B cell (primary cell): ENCODE results near the gene MYH13. TPM values are rescaled to one million over a fixed set of nuclear protein-coding genes. Genes with fewer than 3 reads are reported as not detected.

Source experiments
- ATAC-seq: fragments of 200-7000 bp; cut with Tn5 transposase; one replicate; pipeline ENCODE4 v1.10.0; 2021; ENCODE audit warnings: low read depth, mild to moderate bottlenecking, moderate number of reproducible peaks, moderate library complexity
- CTCF ChIA-PET: fragments of 350-600 bp; sonication (Branson Sonifier 250); formaldehyde crosslinking; loops from one replicate; lab custom pipeline; 2021; ENCODE audit warnings: antibody characterized with exemption, inconsistent platforms; lab: Charles Lee
- POLR2A ChIA-PET: fragments of 350-600 bp; sonication (Branson Sonifier 250); formaldehyde crosslinking; loops from one replicate; lab custom pipeline; 2021; ENCODE audit warnings: antibody characterized with exemption; lab: Charles Lee
- DNase-seq: peaks from one replicate; pipeline ENCODE4 v3.0.0; 2013
- H2AFZ ChIP-seq: 2 replicates; pipeline ENCODE4 v1.6.1; 2012; ENCODE audit warnings: mild to moderate bottlenecking, low read depth, low read length; ENCODE audit not compliant: insufficient read depth, poor library complexity, severe bottlenecking
- H3K27ac ChIP-seq, 2 donors: 1 replicate in 1 of 2; 2 replicates in 1 of 2; pipeline ENCODE4 v1.5.1; 2012 to 2013; ENCODE audit warnings: low read length in 2 of 2, mild to moderate bottlenecking in 2 of 2, moderate library complexity in 1 of 2
- H3K27me3 ChIP-seq, 4 experiments: fragments of 200-600 bp in 1 of 4; sonication (generic) in 1 of 4; replicated peaks in 1 of 4; 1 replicate in 2 of 4; 2 replicates in 2 of 4; pipeline versions ENCODE4 v1.6.1 to v1.7.0; 2013 to 2016; ENCODE audit warnings: low read length in 3 of 4, mild to moderate bottlenecking in 2 of 4, mixed read lengths in 1 of 4, moderate library complexity in 1 of 4; ENCODE audit not compliant: insufficient read depth in 4 of 4, control insufficient read depth in 3 of 4; ENCODE audit errors: control extremely low read depth in 1 of 4
- H3K36me3 ChIP-seq, 2 experiments: replicated peaks in 1 of 2; 1 replicate in 1 of 2; 2 replicates in 1 of 2; pipeline versions ENCODE4 v1.6.1 to v1.7.1; 2013; ENCODE audit warnings: low read length in 1 of 2; ENCODE audit not compliant: insufficient read depth in 2 of 2, control insufficient read depth in 1 of 2; ENCODE audit errors: control extremely low read depth in 1 of 2, extremely low read depth in 1 of 2
- H3K4me1 ChIP-seq, 2 donors: fragments of 200-600 bp in 1 of 2; sonication (generic) in 1 of 2; 1 replicate in 1 of 2; 2 replicates in 1 of 2; pipeline versions ENCODE4 v1.5.1 to v1.6.1; 2013 to 2017; ENCODE audit warnings: low read length in 2 of 2; ENCODE audit not compliant: control insufficient read depth in 2 of 2, insufficient read depth in 2 of 2
- H3K4me2 ChIP-seq: replicated peaks from 2 replicates; pipeline ENCODE3; 2012; ENCODE audit warnings: mild to moderate bottlenecking, low read depth, low read length; ENCODE audit not compliant: poor library complexity, severe bottlenecking
- H3K4me3 ChIP-seq, 5 experiments: fragments of 200-600 bp in 1 of 5; sonication (generic) in 1 of 5; 1 replicate in 3 of 5; 2 replicates in 2 of 5; pipeline versions ENCODE4 v1.5.1 to v1.7.0; 2011 to 2016; ENCODE audit warnings: low read length in 4 of 5, mild to moderate bottlenecking in 4 of 5, low read depth in 2 of 5, control low read depth in 1 of 5, moderate library complexity in 1 of 5; ENCODE audit not compliant: insufficient read depth in 1 of 5; ENCODE audit errors: control extremely low read depth in 1 of 5, extremely low read depth in 1 of 5
- H3K79me2 ChIP-seq: fragments of 200-600 bp; sonication (generic); one replicate; pipeline ENCODE4 v1.6.0; 2016; ENCODE audit warnings: low read length; ENCODE audit not compliant: control insufficient read depth, insufficient read depth
- H3K9ac ChIP-seq: fragments of 200-600 bp; sonication (generic); 2 replicates; pipeline ENCODE4 v1.6.1; 2017; ENCODE audit warnings: mild to moderate bottlenecking, low read length, moderate library complexity
- H3K9me3 ChIP-seq, 3 donors: one replicate each; pipeline versions ENCODE4 v1.6.1 to v1.7.1; 2013; ENCODE audit warnings: low read length in 2 of 3; ENCODE audit not compliant: control insufficient read depth in 2 of 3, insufficient read depth in 1 of 3; ENCODE audit errors: control extremely low read depth in 1 of 3
- H4K20me1 ChIP-seq: 2 replicates; pipeline ENCODE4 v1.6.0; 2012; ENCODE audit warnings: mild to moderate bottlenecking, low read length; ENCODE audit not compliant: insufficient read depth, control insufficient read depth, poor library complexity, severe bottlenecking
- H3K27ac Mint-ChIP-seq: one replicate; pipeline ENCODE4 v1.8.0; 2021; ENCODE audit warnings: mixed read lengths
- H3K27me3 Mint-ChIP-seq: one replicate; pipeline ENCODE4 v1.8.0; 2021; ENCODE audit warnings: mixed read lengths
- H3K4me1 Mint-ChIP-seq: one replicate; pipeline ENCODE4 v1.8.0; 2021; ENCODE audit warnings: mixed read lengths
- H3K4me3 Mint-ChIP-seq: one replicate; pipeline ENCODE4 v1.8.0; 2021; ENCODE audit warnings: mixed read lengths
- H3K9me3 Mint-ChIP-seq: one replicate; pipeline ENCODE4 v1.8.0; 2022; ENCODE audit warnings: mixed read lengths; ENCODE audit not compliant: insufficient read depth
- CTCF ChIP-seq: fragments of 200-600 bp; IDR thresholded peaks from one replicate; pipeline ENCODE4 v1.8.0; 2022; ENCODE audit warnings: antibody characterized with exemption, mild to moderate bottlenecking
- EZH2 ChIP-seq: IDR thresholded peaks from 2 replicates; pipeline ENCODE4 v1.6.1; 2012; ENCODE audit warnings: borderline replicate concordance, low read depth, mild to moderate bottlenecking, moderate library complexity, low read length; ENCODE audit not compliant: insufficient read depth, poor library complexity, severe bottlenecking
- WGBS: methylation state at CpG from one replicate; pipeline ENCODE4 v1.1.5; 2013; ENCODE audit warnings: missing lambda C conversion rate; ENCODE audit not compliant: insufficient coverage; 5-methylcytosine and 5-hydroxymethylcytosine counted together
- intact Hi-C: fragments of 100-400 bp; cut with micrococcal nuclease; formaldehyde crosslinking; loops from one replicate; pipeline ENCODE4 v1.10.0; 2022
- polyA plus RNA-seq: library from polyadenylated mRNA; depleted of rRNA; stranded (reverse); fragments of >200 nt; gene quantifications from 2 replicates; pipeline ENCODE4 v1.2.3, GENCODE V29; 2012
- total RNA-seq, 2 donors: library from RNA; stranded (reverse); fragments of 120-200 nt in 1 of 2; gene quantifications; 1 replicate in 1 of 2; 2 replicates in 1 of 2; pipeline versions ENCODE4 v1.2.3 to v1.2.4, GENCODE V29; 2013 to 2022

The MYH13 gene
- total and polyA plus RNA-seq, 2 donors (not counting 1 experiment from before 2014, with no cell fraction given): not detected

GRCh38 chr17:10295728-10296343 lies 77.0 kb downstream of the MYH13 start:
- H3K36me3 ChIP-seq: no peaks in the 10 kb centered on the region
- H3K27ac Mint-ChIP-seq: no peak overlapping the region
- H3K4me3 ChIP-seq: no peak overlapping the region
- H3K9me3 ChIP-seq: no peaks in the 10 kb centered on the region
- H3K4me3 Mint-ChIP-seq: no peak overlapping the region
- no peaks in the 10 kb centered on the region for H3K79me2 ChIP-seq
- no peak overlapping the region for H3K27ac ChIP-seq
- no peaks in the 10 kb centered on the region for H4K20me1 ChIP-seq
- no peak overlapping the region for H2AFZ ChIP-seq
- DNase-seq (peak; percentile 25), ATAC-seq (no peak)
- WGBS: 53% methylated on average over 2 of the region's 5 CpGs
- ChIA-PET CTCF (interaction anchor here (1.0 to 1.3 kb wide), 2 partner anchors 10 to 13 kb away, joined by 3 read pairs; no protein-coding TSS in a partner anchor), POLR2A (no interaction called here)
- peaks cover 6% of the 10 kb centered on the region for H3K4me1 Mint-ChIP-seq
- H3K9ac ChIP-seq: no peak overlapping the region
- H3K27me3 Mint-ChIP-seq: peaks cover 13% of the 10 kb centered on the region
- TF ChIP-seq EZH2: no peak
- TF ChIP-seq CTCF: peak; percentile 48
- H3K4me1 ChIP-seq: no peaks in the 10 kb centered on the region
- intact Hi-C loops: loop anchor here (5.0 kb wide), 1 partner anchor 321 kb away; no protein-coding TSS in a partner anchor
- H3K9me3 Mint-ChIP-seq: no peaks in the 10 kb centered on the region
- H3K4me2 ChIP-seq: no peak overlapping the region
- H3K27me3 ChIP-seq: no peaks in the 10 kb centered on the region

- H3K4me3 Mint-ChIP-seq: no peak overlapping the region
- peaks cover 0 to 8% (median 3%) of the 10 kb centered on the region in 4 experiments for H3K27me3 ChIP-seq
- intact Hi-C loops: no loop called here
- H4K20me1 ChIP-seq: no peaks in the 10 kb centered on the region
- no peaks in the 10 kb centered on the region for H3K9me3 Mint-ChIP-seq
- no peak overlapping the region for H3K4me3 ChIP-seq
- ChIA-PET POLR2A (no interaction called here), CTCF (interaction anchor here (0.9 kb wide), 1 partner anchor 370 kb away, joined by 3 read pairs; no protein-coding TSS in a partner anchor)
- H3K4me2 ChIP-seq: no peak overlapping the region
- TF ChIP-seq CTCF: no peak
- no peak for TF ChIP-seq EZH2
- no peaks in the 10 kb centered on the region for H3K4me1 ChIP-seq
- no peak overlapping the region for H3K9ac ChIP-seq
- no peaks in the 10 kb centered on the region for H3K9me3 ChIP-seq
- no peak overlapping the region for H2AFZ ChIP-seq
- H3K4me1 Mint-ChIP-seq: peaks cover 6% of the 10 kb centered on the region
- DNase-seq: no peak
- H3K36me3 ChIP-seq: no peaks in the 10 kb centered on the region
- H3K79me2 ChIP-seq: no peaks in the 10 kb centered on the region
- H3K27ac Mint-ChIP-seq: no peak overlapping the region
- H3K27ac ChIP-seq: no peak overlapping the region
- ATAC-seq: no peak
- peaks cover 16% of the 10 kb centered on the region for H3K27me3 Mint-ChIP-seq
Observed at GRCh38 chr17:10294180-10294579, 78.6 kb downstream of the MYH13 start.
